CD4-positive, alpha-beta memory T cell (primary cell): Measurements from ENCODE around the gene TMEM225B. TPM values are rescaled to one million over a fixed set of nuclear protein-coding genes. Genes with fewer than 3 reads are reported as not detected.
"Not testable (repeated sequence)": the region's sequence is repeated elsewhere in the genome, so short reads cannot be mapped to it uniquely, and the experiment has no call there.

Experiments used
- CTCF ChIA-PET: fragments of 350-600 bp; sonication (Branson Sonifier 250); formaldehyde crosslinking; loops from one replicate; lab custom pipeline; 2021; ENCODE audit warnings: inconsistent platforms; ENCODE audit not compliant: partially characterized antibody; lab: Charles Lee
- POLR2A ChIA-PET: fragments of 350-600 bp; sonication (Branson Sonifier 250); formaldehyde crosslinking; loops from one replicate; lab custom pipeline; 2021; ENCODE audit not compliant: partially characterized antibody; lab: Charles Lee
- DNase-seq, 5 donors: peaks; one replicate each; pipeline versions ENCODE4 v3.0.0 to v3.0.0-alpha.2; 2020 to 2022; ENCODE audit warnings: mixed read lengths in 1 of 5
- H3K27ac ChIP-seq: one replicate; pipeline ENCODE4 v1.7.0; 2013; ENCODE audit warnings: low read depth, low read length
- H3K27me3 ChIP-seq: 2 replicates; pipeline ENCODE4 v1.7.0; 2013; ENCODE audit warnings: mild to moderate bottlenecking, low read length, moderate library complexity; ENCODE audit not compliant: insufficient read depth
- H3K36me3 ChIP-seq: 2 replicates; pipeline ENCODE4 v1.7.0; 2013; ENCODE audit warnings: mild to moderate bottlenecking, low read length, moderate library complexity; ENCODE audit not compliant: insufficient read depth
- H3K4me1 ChIP-seq: 2 replicates; pipeline ENCODE4 v1.7.0; 2013; ENCODE audit warnings: mild to moderate bottlenecking, low read length, moderate library complexity; ENCODE audit not compliant: insufficient read depth
- H3K4me3 ChIP-seq, 2 donors: one replicate each; pipeline ENCODE4 v1.7.0; 2013; ENCODE audit warnings: low read length in 2 of 2, mild to moderate bottlenecking in 1 of 2
- H3K9me3 ChIP-seq, 2 donors: one replicate each; pipeline ENCODE4 v1.7.0; 2013; ENCODE audit warnings: low read length in 2 of 2, control low read depth in 1 of 2; ENCODE audit not compliant: control insufficient read depth in 1 of 2
- H3K27ac Mint-ChIP-seq, 7 donors: one replicate each; pipeline ENCODE4 v1.8.0; 2020 to 2021; ENCODE audit warnings: mixed read lengths in 7 of 7, mild to moderate bottlenecking in 6 of 7, inconsistent platforms in 3 of 7, moderate library complexity in 3 of 7
- H3K27me3 Mint-ChIP-seq, 2 donors: one replicate each; pipeline ENCODE4 v1.8.0; 2020 to 2021; ENCODE audit warnings: mixed read lengths in 2 of 2
- H3K36me3 Mint-ChIP-seq, 2 donors: one replicate each; pipeline ENCODE4 v1.8.0; 2020 to 2021; ENCODE audit warnings: mixed read lengths in 2 of 2, inconsistent platforms in 1 of 2, mild to moderate bottlenecking in 1 of 2
- H3K4me1 Mint-ChIP-seq, 4 donors: one replicate each; pipeline ENCODE4 v1.8.0; 2020 to 2021; ENCODE audit warnings: mixed read lengths in 4 of 4, mild to moderate bottlenecking in 1 of 4
- H3K4me3 Mint-ChIP-seq, 8 donors: one replicate each; pipeline ENCODE4 v1.8.0; 2020 to 2021; ENCODE audit warnings: mixed read lengths in 8 of 8, mild to moderate bottlenecking in 7 of 8, moderate library complexity in 6 of 8, inconsistent platforms in 3 of 8
- H3K9me3 Mint-ChIP-seq, 8 donors: one replicate each; pipeline ENCODE4 v1.8.0; 2020 to 2021; ENCODE audit warnings: mixed read lengths in 8 of 8, mild to moderate bottlenecking in 5 of 8, inconsistent platforms in 3 of 8, moderate library complexity in 1 of 8
- intact Hi-C: fragments of 100-400 bp; cut with micrococcal nuclease; formaldehyde crosslinking; loops from one replicate; pipeline ENCODE4 v1.15.1; 2023
- polyA plus RNA-seq, 2 donors: library from polyadenylated mRNA; unstranded; fragments of 300-500 nt; fragmentation: Illumina TruSeq; gene quantifications; one replicate each; pipeline ENCODE4 v1.2.3, GENCODE V29; 2021
- total RNA-seq, 2 experiments: library from RNA; stranded (reverse); gene quantifications; one replicate each; pipeline ENCODE4 v1.2.3, GENCODE V29; 2021

Gene TMEM225B
- total RNA-seq (1 to 10 TPM; 1.0 to 1.1 TPM), polyA plus RNA-seq (under 1 TPM; 0.61 to 0.98 TPM)

DNA sequence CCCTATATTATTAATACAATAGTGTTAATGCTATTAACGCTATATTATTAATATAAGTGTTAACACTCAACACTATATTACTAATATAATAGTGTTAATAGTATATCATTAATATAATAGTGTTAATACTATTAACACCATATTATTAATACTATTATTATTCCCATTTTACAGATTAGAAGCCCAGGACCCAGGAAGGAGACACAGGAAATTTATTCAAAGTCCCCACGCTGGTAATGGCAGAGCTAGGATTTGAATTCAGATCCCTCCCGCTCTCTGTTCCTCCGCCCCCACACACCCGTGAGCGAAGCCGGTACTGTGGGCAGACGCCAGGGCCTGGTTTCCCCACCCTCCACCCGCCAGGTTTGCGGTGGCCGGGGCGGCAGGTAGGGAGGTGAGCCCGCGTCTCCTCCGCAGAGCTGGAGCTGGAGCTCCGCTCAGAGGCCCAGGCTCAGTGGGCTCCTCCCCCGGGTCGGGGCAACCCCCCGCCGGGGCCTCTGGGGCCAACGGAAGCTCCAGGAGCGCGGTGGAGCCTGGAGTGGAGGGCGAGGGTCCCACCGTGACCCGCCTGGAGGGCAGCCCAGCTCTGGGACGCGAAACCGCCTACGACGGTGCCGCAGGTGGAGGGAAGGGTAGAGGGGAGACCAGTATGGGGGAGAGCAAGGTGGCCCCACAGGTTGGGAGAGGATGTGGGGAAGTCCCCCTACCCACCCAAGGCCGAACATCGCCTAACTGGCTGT is at the start of gene TMEM225B:
Gene TMEM225B, plus strand, starts transcription at position 506 of the 740 bp plus-strand sequence. CDS start 6,122 bp downstream, outside the sequence.
- ChIA-PET POLR2A (interaction anchor here (1.0 kb wide), 2 partner anchors 18 to 39 kb away, joined by 3 to 5 read pairs; partner anchors contain the start of genes ZNF655 and ZSCAN25), CTCF (no interaction called here)
- no peak within 1 kb of the TSS for H3K27ac Mint-ChIP-seq
- Histone ChIP-seq H3K36me3 (no peaks in the 10 kb centered on the region), H3K9me3 (no peaks in the 10 kb centered on the region), H3K27ac (no peak within 1 kb of the TSS), H3K4me1 (no peaks in the 10 kb centered on the region), H3K4me3 (no peak within 1 kb of the TSS), H3K27me3 (no peaks in the 10 kb centered on the region)
- H3K4me1 Mint-ChIP-seq: no peaks in the 10 kb centered on the region
- intact Hi-C loops: no loop called here
- DNase-seq: peak in 3 of 5 donors; percentile 13 to 31 (median 21)
- no peak within 1 kb of the TSS for H3K4me3 Mint-ChIP-seq
- H3K9me3 Mint-ChIP-seq: no peaks in the 10 kb centered on the region
- H3K27me3 Mint-ChIP-seq: no peaks in the 10 kb centered on the region
- H3K36me3 Mint-ChIP-seq: no peaks in the 10 kb centered on the region

DNA sequence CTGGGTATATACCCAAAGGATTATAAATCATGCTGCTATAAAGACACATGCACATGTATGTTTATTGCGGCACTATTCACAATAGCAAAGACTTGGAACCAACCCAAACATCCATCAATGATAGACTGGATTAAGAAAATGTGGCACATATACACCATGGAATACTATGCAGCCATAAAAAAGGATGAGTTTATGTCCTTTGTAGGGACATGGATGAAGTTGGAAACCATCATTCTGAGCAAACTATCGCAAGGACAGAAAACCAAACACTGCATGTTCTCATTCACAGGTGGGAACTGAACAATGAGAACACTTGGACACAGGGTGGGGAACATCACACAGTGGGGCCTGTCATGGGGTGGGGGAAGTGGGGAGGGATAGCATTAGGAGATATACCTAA is 48.5 kb upstream of the TMEM225B start:
- H3K9me3 Mint-ChIP-seq, CTCF ChIA-PET, DNase-seq, POLR2A ChIA-PET, H3K4me3 ChIP-seq, intact Hi-C loops, H3K36me3 ChIP-seq, H3K27me3 ChIP-seq, H3K27me3 Mint-ChIP-seq, H3K9me3 ChIP-seq, H3K27ac Mint-ChIP-seq, H3K27ac ChIP-seq: not testable (repeated sequence)
- peaks cover 7 to 37% (median 23%) of the 10 kb centered on the region in 4 donors for H3K4me1 Mint-ChIP-seq
- peaks cover 15% of the 10 kb centered on the region for H3K4me1 ChIP-seq
- peak overlapping the region in 1 of 8 donors; percentile 39 for H3K4me3 Mint-ChIP-seq
- peaks cover 15 to 30% of the 10 kb centered on the region in 2 donors for H3K36me3 Mint-ChIP-seq

GRCh38 chr7:99551334-99551733 is 46.7 kb upstream of the TMEM225B start:
- peaks cover 0 to 1% (median 0%) of the 10 kb centered on the region in 8 donors for H3K9me3 Mint-ChIP-seq
- intact Hi-C loops: loop anchor here (10.0 kb wide), 1 partner anchor 533 kb away; the partner anchor contains the start of genes COPS6 and ZNF3
- no peak for DNase-seq
- H3K4me1 Mint-ChIP-seq: peaks cover 16 to 47% (median 29%) of the 10 kb centered on the region in 4 donors
- Histone ChIP-seq H3K4me3 (peak overlapping the region; percentile 94 to 95), H3K27me3 (no peaks in the 10 kb centered on the region), H3K9me3 (no peaks in the 10 kb centered on the region), H3K4me1 (peaks cover 27% of the 10 kb centered on the region), H3K27ac (peak overlapping the region; percentile 97), H3K36me3 (peaks cover 5% of the 10 kb centered on the region)
- peak overlapping the region; percentile 76 to 99 (median 91) for H3K27ac Mint-ChIP-seq
- CTCF ChIA-PET: interaction anchor here (0.8 kb wide), 1 partner anchor 8 kb away, joined by 3 read pairs; no protein-coding TSS in a partner anchor
- no peaks in the 10 kb centered on the region for H3K27me3 Mint-ChIP-seq
- H3K36me3 Mint-ChIP-seq: peaks cover 15 to 40% of the 10 kb centered on the region in 2 donors
- peak overlapping the region; percentile 86 to 98 (median 92) for H3K4me3 Mint-ChIP-seq
- POLR2A ChIA-PET: interaction anchor here (0.6 to 2.2 kb wide), 5 partner anchors 36 to 143 kb away, joined by 3 to 26 read pairs (median 8); partner anchors contain the start of genes BUD31, PDAP1, ZKSCAN5 and ZNF394

- Mint-ChIP-seq H3K36me3 (peaks cover 13 to 39% of the 10 kb centered on the region in 2 donors), H3K27ac (peak within 1 kb of the TSS; percentile 76 to 99 (median 91))
- CTCF ChIA-PET: no interaction called here
Measured at GRCh38 chr7:99551767-99552463, 46.2 kb upstream of the TMEM225B start, which contains the start of gene FAM200A. Gene FAM200A (minus strand): TSS chr7:99552114. CDS start chr7:99548407, 3,707 bp downstream.

DNA sequence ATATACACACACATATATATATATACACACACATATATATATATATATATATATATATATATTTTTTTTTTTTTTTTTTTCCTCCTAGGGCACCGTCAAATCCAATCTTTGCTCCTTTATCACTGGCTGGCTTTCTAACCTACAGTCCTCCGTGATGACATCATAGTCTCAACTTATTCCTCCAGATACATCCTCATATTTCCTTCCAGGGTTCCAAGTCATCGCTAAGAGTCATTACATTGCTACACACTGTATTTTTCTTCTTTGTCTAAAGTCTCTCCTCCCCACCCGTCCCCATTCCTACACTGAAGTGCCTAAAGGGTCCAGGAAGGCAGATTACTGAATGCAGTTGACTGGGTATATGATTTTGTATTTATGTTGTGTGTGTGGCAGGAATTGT is 45.0 kb upstream of the TMEM225B start:
- Mint-ChIP-seq H3K36me3 (peaks cover 10 to 43% of the 10 kb centered on the region in 2 donors), H3K9me3 (peaks cover 0 to 1% (median 0%) of the 10 kb centered on the region in 8 donors), H3K27ac (peak overlapping the region; percentile 35 to 87 (median 80)), H3K27me3 (no peaks in the 10 kb centered on the region), H3K4me1 (peaks cover 24 to 60% (median 39%) of the 10 kb centered on the region in 4 donors), H3K4me3 (peak overlapping the region in 5 of 8 donors; percentile 21 to 69 (median 61))
- H3K36me3 ChIP-seq: peaks cover 5% of the 10 kb centered on the region
- H3K9me3 ChIP-seq: no peaks in the 10 kb centered on the region
- intact Hi-C loops: loop anchor here (10.0 kb wide), 1 partner anchor 532 kb away; the partner anchor contains the start of genes COPS6 and ZNF3
- H3K4me3 ChIP-seq: no peak overlapping the region
- no peak for DNase-seq
- ChIA-PET CTCF (no interaction called here), POLR2A (interaction anchor here (1.1 kb wide), 1 partner anchor 53 kb away, joined by 6 read pairs; the partner anchor contains the start of gene ZNF394)
- no peaks in the 10 kb centered on the region for H3K27me3 ChIP-seq
- no peak overlapping the region for H3K27ac ChIP-seq
- H3K4me1 ChIP-seq: peaks cover 40% of the 10 kb centered on the region

More at GRCh38 chr7:99551767-99552463, 46.2 kb upstream of the TMEM225B start, which contains the start of gene FAM200A:
- Mint-ChIP-seq H3K4me1 (peaks cover 16 to 48% (median 30%) of the 10 kb centered on the region in 4 donors), H3K27me3 (no peaks in the 10 kb centered on the region), H3K4me3 (peak within 1 kb of the TSS; percentile 86 to 98 (median 92)), H3K9me3 (peaks cover 0 to 1% (median 0%) of the 10 kb centered on the region in 8 donors)
- H3K27me3 ChIP-seq: no peaks in the 10 kb centered on the region
- H3K4me1 ChIP-seq: peaks cover 33% of the 10 kb centered on the region
- H3K36me3 ChIP-seq: peaks cover 5% of the 10 kb centered on the region
- H3K9me3 ChIP-seq: no peaks in the 10 kb centered on the region
- peak within 1 kb of the TSS; percentile 97 for H3K27ac ChIP-seq
- intact Hi-C loops: loop anchor here (1.0 to 10.0 kb wide), 4 partner anchors 48 to 533 kb away; partner anchors contain the start of genes COPS6, ZKSCAN5, ZNF3 and ZNF394
- POLR2A ChIA-PET: interaction anchor here (0.7 to 2.2 kb wide), 6 partner anchors 27 to 144 kb away, joined by 3 to 26 read pairs (median 8); partner anchors contain the start of genes BUD31, PDAP1, ZKSCAN5 and ZNF394
- peak within 1 kb of the TSS; percentile 94 to 95 for H3K4me3 ChIP-seq
- DNase-seq: peak; percentile 82 to 88 (median 84)

DNA sequence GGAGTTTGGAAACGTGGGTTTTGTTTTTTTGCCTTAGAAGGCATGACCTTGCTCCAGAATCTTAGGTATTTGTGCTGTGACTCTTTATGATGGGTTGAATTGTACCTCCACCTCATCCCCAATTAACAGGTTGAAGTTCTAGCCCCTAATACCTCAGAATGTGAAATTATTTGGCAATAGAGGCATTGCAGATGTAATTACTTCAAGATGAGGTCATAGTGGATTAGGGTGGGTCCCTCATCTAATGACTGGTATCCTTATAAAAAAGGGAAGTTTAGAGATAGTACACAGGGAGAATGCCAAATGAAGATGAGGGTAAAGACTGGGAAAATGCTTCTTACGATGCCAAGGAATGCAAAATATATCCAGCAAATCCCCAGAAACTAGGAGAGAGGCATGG is 43.1 kb upstream of the TMEM225B start:
- no peak overlapping the region for H3K4me3 ChIP-seq
- peaks cover 48% of the 10 kb centered on the region for H3K4me1 ChIP-seq
- no peaks in the 10 kb centered on the region for H3K27me3 Mint-ChIP-seq
- H3K9me3 ChIP-seq: no peaks in the 10 kb centered on the region
- H3K36me3 Mint-ChIP-seq: peaks cover 3 to 50% of the 10 kb centered on the region in 2 donors
- CTCF ChIA-PET: no interaction called here
- intact Hi-C loops: loop anchor here (10.0 kb wide), 1 partner anchor 530 kb away; the partner anchor contains the start of genes COPS6 and ZNF3
- no peak overlapping the region for H3K27ac ChIP-seq
- DNase-seq: no peak
- no peak overlapping the region for H3K4me3 Mint-ChIP-seq
- H3K27me3 ChIP-seq: no peaks in the 10 kb centered on the region
- H3K36me3 ChIP-seq: peaks cover 5% of the 10 kb centered on the region
- H3K27ac Mint-ChIP-seq: peak overlapping the region in 5 of 7 donors; percentile 19 to 81 (median 52)
- POLR2A ChIA-PET: no interaction called here
- H3K9me3 Mint-ChIP-seq: no peaks in the 10 kb centered on the region
- peaks cover 25 to 70% (median 41%) of the 10 kb centered on the region in 4 donors for H3K4me1 Mint-ChIP-seq
